CD4-positive, CD25-positive, alpha-beta regulatory T cell (primary cell): ENCODE results near the gene COL9A2. TPM values are rescaled to one million over a fixed set of nuclear protein-coding genes. Genes with fewer than 3 reads are reported as not detected.

Source experiments
- ATAC-seq, 2 donors: fragments of 150-1000 bp; cut with Tn5 transposase; one replicate each; pipeline ENCODE4 v1.10.0; 2021; ENCODE audit warnings: low read depth in 2 of 2, moderate number of reproducible peaks in 2 of 2, moderate library complexity in 1 of 2
- DNase-seq, 3 donors: peaks; one replicate each; pipeline versions ENCODE4 v3.0.0 to v3.0.0-alpha.2; 2012 to 2022; ENCODE audit warnings: mixed read lengths in 1 of 3
- H3K27ac ChIP-seq: one replicate; pipeline ENCODE4 v1.7.0; 2013; ENCODE audit warnings: mild to moderate bottlenecking, low read length; ENCODE audit not compliant: insufficient read depth, poor library complexity, severe bottlenecking
- H3K27me3 ChIP-seq: one replicate; pipeline ENCODE4 v1.7.0; 2013; ENCODE audit warnings: low read length; ENCODE audit not compliant: control insufficient read depth, insufficient read depth
- H3K36me3 ChIP-seq: one replicate; pipeline ENCODE4 v1.7.0; 2013; ENCODE audit warnings: mild to moderate bottlenecking, low read length, moderate library complexity; ENCODE audit not compliant: control insufficient read depth, insufficient read depth
- H3K4me1 ChIP-seq: 2 replicates; pipeline ENCODE4 v1.7.0; 2013; ENCODE audit warnings: mild to moderate bottlenecking, low read length; ENCODE audit not compliant: insufficient read depth, control insufficient read depth, poor library complexity, severe bottlenecking
- H3K4me3 ChIP-seq: one replicate; pipeline ENCODE4 v1.7.0; 2013; ENCODE audit warnings: low read depth, mild to moderate bottlenecking, low read length, moderate library complexity
- H3K9me3 ChIP-seq, 2 experiments: 1 replicate in 1 of 2; 2 replicates in 1 of 2; pipeline ENCODE4 v1.7.0; 2013; ENCODE audit warnings: low read length in 2 of 2, mild to moderate bottlenecking in 1 of 2, moderate library complexity in 1 of 2; ENCODE audit not compliant: control insufficient read depth in 2 of 2
- H3K27ac Mint-ChIP-seq, 3 donors: one replicate each; pipeline ENCODE4 v1.8.0; 2020 to 2022; ENCODE audit warnings: mild to moderate bottlenecking in 3 of 3, mixed read lengths in 3 of 3, moderate library complexity in 2 of 3
- H3K27me3 Mint-ChIP-seq: one replicate; pipeline ENCODE4 v1.8.0; 2022; ENCODE audit warnings: mild to moderate bottlenecking, mixed read lengths
- H3K36me3 Mint-ChIP-seq: one replicate; pipeline ENCODE4 v1.8.0; 2020; ENCODE audit warnings: mixed read lengths
- H3K4me1 Mint-ChIP-seq, 4 donors: one replicate each; pipeline ENCODE4 v1.8.0; 2020 to 2022; ENCODE audit warnings: mixed read lengths in 4 of 4, mild to moderate bottlenecking in 1 of 4
- H3K4me3 Mint-ChIP-seq, 4 donors: one replicate each; pipeline ENCODE4 v1.8.0; 2020 to 2022; ENCODE audit warnings: mild to moderate bottlenecking in 4 of 4, mixed read lengths in 4 of 4, moderate library complexity in 3 of 4
- H3K9me3 Mint-ChIP-seq, 7 donors: one replicate each; pipeline ENCODE4 v1.8.0; 2020 to 2022; ENCODE audit warnings: mixed read lengths in 7 of 7, mild to moderate bottlenecking in 3 of 7, moderate library complexity in 2 of 7
- polyA plus RNA-seq, 4 donors: library from polyadenylated mRNA; unstranded; fragments of 300-500 nt; fragmentation: Illumina TruSeq; gene quantifications; one replicate each; pipeline ENCODE4 v1.2.3, GENCODE V29; 2021
- total RNA-seq: library from RNA; stranded (reverse); gene quantifications from one replicate; pipeline ENCODE4 v1.2.3, GENCODE V29; 2022

COL9A2 gene
- total and polyA plus RNA-seq, 5 donors from 2014 or later: 0.26 to 2.9 (median 0.55) TPM

GRCh38 chr1:40313958-40314720 is 2.9 kb downstream of the COL9A2 start:
- H3K27ac ChIP-seq: no peak overlapping the region
- no peaks in the 10 kb centered on the region for H3K9me3 ChIP-seq
- H3K36me3 Mint-ChIP-seq: peaks cover 5% of the 10 kb centered on the region
- peak overlapping the region in 1 of 3 donors; percentile 82 for H3K27ac Mint-ChIP-seq
- peaks cover 18% of the 10 kb centered on the region for H3K27me3 Mint-ChIP-seq
- H3K4me1 ChIP-seq: peaks cover 43% of the 10 kb centered on the region
- H3K4me1 Mint-ChIP-seq: peaks cover 6 to 57% (median 28%) of the 10 kb centered on the region in 4 donors
- DNase-seq (no peak), ATAC-seq (no peak)
- H3K4me3 ChIP-seq: no peak overlapping the region
- H3K27me3 ChIP-seq: no peaks in the 10 kb centered on the region
- H3K4me3 Mint-ChIP-seq: peak overlapping the region in 2 of 4 donors; percentile 88 to 90
- H3K36me3 ChIP-seq: no peaks in the 10 kb centered on the region
- H3K9me3 Mint-ChIP-seq: peaks cover 0 to 2% (median 0%) of the 10 kb centered on the region in 7 donors

- Histone ChIP-seq H3K4me3 (no peak overlapping the region), H3K4me1 (peaks cover 43% of the 10 kb centered on the region), H3K27ac (no peak overlapping the region), H3K36me3 (no peaks in the 10 kb centered on the region), H3K9me3 (no peaks in the 10 kb centered on the region), H3K27me3 (no peaks in the 10 kb centered on the region)
- no peak for ATAC-seq
- peaks cover 6 to 51% (median 24%) of the 10 kb centered on the region in 4 donors for H3K4me1 Mint-ChIP-seq
- H3K36me3 Mint-ChIP-seq: peaks cover 5% of the 10 kb centered on the region
- DNase-seq: no peak
- H3K27me3 Mint-ChIP-seq: peaks cover 11% of the 10 kb centered on the region
- H3K9me3 Mint-ChIP-seq: no peaks in the 10 kb centered on the region
- peak overlapping the region; percentile 51 to 80 (median 78) for H3K27ac Mint-ChIP-seq
- peak overlapping the region; percentile 11 to 50 (median 36) for H3K4me3 Mint-ChIP-seq
These were observed 3.6 kb downstream of the COL9A2 start for GRCh38 chr1:40313329-40313957.

- H3K9me3 ChIP-seq: no peaks in the 10 kb centered on the region
- Mint-ChIP-seq H3K9me3 (no peaks in the 10 kb centered on the region), H3K4me3 (peak overlapping the region in 2 of 4 donors; percentile 50 to 66), H3K27me3 (peaks cover 2% of the 10 kb centered on the region), H3K4me1 (peaks cover 6 to 45% (median 18%) of the 10 kb centered on the region in 4 donors), H3K27ac (peak overlapping the region; percentile 78 to 80 (median 79)), H3K36me3 (no peaks in the 10 kb centered on the region)
- no peaks in the 10 kb centered on the region for H3K27me3 ChIP-seq
- ATAC-seq (no peak), DNase-seq (peak in 1 of 3 donors; percentile 76)
- peaks cover 42% of the 10 kb centered on the region for H3K4me1 ChIP-seq
- peak overlapping the region; percentile 59 for H3K27ac ChIP-seq
- no peaks in the 10 kb centered on the region for H3K36me3 ChIP-seq
- H3K4me3 ChIP-seq: no peak overlapping the region
These were observed 4.6 kb downstream of the COL9A2 start for GRCh38 chr1:40312238-40313205.

GRCh38 chr1:40311692-40312091 is 5.4 kb downstream of the COL9A2 start:
- Histone ChIP-seq H3K27ac (no peak overlapping the region), H3K4me1 (peaks cover 34% of the 10 kb centered on the region), H3K4me3 (no peak overlapping the region), H3K36me3 (no peaks in the 10 kb centered on the region), H3K27me3 (no peaks in the 10 kb centered on the region), H3K9me3 (no peaks in the 10 kb centered on the region)
- Mint-ChIP-seq H3K9me3 (no peaks in the 10 kb centered on the region), H3K4me3 (no peak overlapping the region), H3K27me3 (no peaks in the 10 kb centered on the region), H3K27ac (peak overlapping the region in 2 of 3 donors; percentile 77 to 79), H3K4me1 (peaks cover 5 to 42% (median 18%) of the 10 kb centered on the region in 4 donors), H3K36me3 (no peaks in the 10 kb centered on the region)
- ATAC-seq (no peak), DNase-seq (no peak)

GRCh38 chr1:40310983-40311642 is 6.0 kb downstream of the COL9A2 start:
- Mint-ChIP-seq H3K36me3 (no peaks in the 10 kb centered on the region), H3K9me3 (no peaks in the 10 kb centered on the region), H3K27me3 (no peaks in the 10 kb centered on the region), H3K4me3 (peak overlapping the region in 1 of 4 donors; percentile 32), H3K27ac (peak overlapping the region; percentile 26 to 77 (median 59)), H3K4me1 (peaks cover 5 to 40% (median 18%) of the 10 kb centered on the region in 4 donors)
- ATAC-seq (no peak), DNase-seq (no peak)
- Histone ChIP-seq H3K27me3 (no peaks in the 10 kb centered on the region), H3K4me3 (no peak overlapping the region), H3K4me1 (peaks cover 29% of the 10 kb centered on the region), H3K36me3 (no peaks in the 10 kb centered on the region), H3K27ac (no peak overlapping the region), H3K9me3 (no peaks in the 10 kb centered on the region)

GRCh38 chr1:40310129-40310461 is 7.0 kb downstream of the COL9A2 start:
- no peaks in the 10 kb centered on the region for H3K27me3 Mint-ChIP-seq
- Histone ChIP-seq H3K27me3 (no peaks in the 10 kb centered on the region), H3K4me1 (peaks cover 19% of the 10 kb centered on the region), H3K27ac (no peak overlapping the region), H3K36me3 (no peaks in the 10 kb centered on the region), H3K4me3 (no peak overlapping the region), H3K9me3 (no peaks in the 10 kb centered on the region)
- no peaks in the 10 kb centered on the region for H3K9me3 Mint-ChIP-seq
- H3K36me3 Mint-ChIP-seq: no peaks in the 10 kb centered on the region
- DNase-seq: no peak
- H3K4me1 Mint-ChIP-seq: peaks cover 5 to 33% (median 12%) of the 10 kb centered on the region in 4 donors
- ATAC-seq: no peak
- H3K4me3 Mint-ChIP-seq: no peak overlapping the region
- H3K27ac Mint-ChIP-seq: peak overlapping the region in 1 of 3 donors; percentile 59
